Naive thymus-derived CD4-positive, alpha-beta T cell (primary cell): ENCODE results near the gene TAS2R40. TPM values are rescaled to one million over a fixed set of nuclear protein-coding genes. Genes with fewer than 3 reads are reported as not detected.

Experiments used
- ATAC-seq: fragments of 150-1000 bp; cut with Tn5 transposase; 2 replicates; pipeline ENCODE4 v1.10.0; 2021; ENCODE audit warnings: mild to moderate bottlenecking, moderate library complexity
- CTCF ChIA-PET: fragments of 350-600 bp; sonication (Branson Sonifier 250); formaldehyde crosslinking; loops from one replicate; lab custom pipeline; 2021; ENCODE audit warnings: antibody characterized with exemption; lab: Charles Lee
- POLR2A ChIA-PET: fragments of 350-600 bp; sonication (Branson Sonifier 250); formaldehyde crosslinking; loops from one replicate; lab custom pipeline; 2021; ENCODE audit warnings: antibody characterized with exemption, inconsistent platforms; lab: Charles Lee
- DNase-seq, 9 donors: peaks; one replicate each; pipeline versions ENCODE4 v3.0.0 to v3.0.0-alpha.2; 2020 to 2022; ENCODE audit warnings: mixed read lengths in 1 of 9
- H3K27ac ChIP-seq: one replicate; pipeline ENCODE4 v1.7.0; 2013; ENCODE audit warnings: mild to moderate bottlenecking, low read depth, low read length, moderate library complexity
- H3K27me3 ChIP-seq, 2 donors: one replicate each; pipeline ENCODE4 v1.7.0; 2013; ENCODE audit warnings: low read length in 2 of 2, mild to moderate bottlenecking in 2 of 2, moderate library complexity in 2 of 2; ENCODE audit not compliant: control insufficient read depth in 2 of 2, insufficient read depth in 2 of 2
- H3K36me3 ChIP-seq, 3 experiments: 1 replicate in 2 of 3; 2 replicates in 1 of 3; pipeline ENCODE4 v1.7.0; 2013; ENCODE audit warnings: low read length in 3 of 3, mild to moderate bottlenecking in 3 of 3, moderate library complexity in 1 of 3; ENCODE audit not compliant: insufficient read depth in 3 of 3, control insufficient read depth in 2 of 3
- H3K4me1 ChIP-seq, 2 donors: one replicate each; pipeline ENCODE4 v1.7.0; 2013; ENCODE audit warnings: low read length in 2 of 2, mild to moderate bottlenecking in 2 of 2, moderate library complexity in 1 of 2; ENCODE audit not compliant: control insufficient read depth in 2 of 2, insufficient read depth in 2 of 2
- H3K4me3 ChIP-seq: 2 replicates; pipeline ENCODE4 v1.7.0; 2013; ENCODE audit warnings: mild to moderate bottlenecking, low read length
- H3K9me3 ChIP-seq, 3 experiments: 1 replicate in 2 of 3; 2 replicates in 1 of 3; pipeline ENCODE4 v1.7.0; 2013; ENCODE audit warnings: low read length in 3 of 3; ENCODE audit not compliant: control insufficient read depth in 2 of 3
- H3K27ac Mint-ChIP-seq, 9 donors: one replicate each; pipeline ENCODE4 v1.8.0; 2020 to 2022; ENCODE audit warnings: mixed read lengths in 9 of 9, mild to moderate bottlenecking in 8 of 9, moderate library complexity in 5 of 9, inconsistent platforms in 2 of 9
- H3K27me3 Mint-ChIP-seq, 5 donors: one replicate each; pipeline ENCODE4 v1.8.0; 2021 to 2022; ENCODE audit warnings: mixed read lengths in 5 of 5, mild to moderate bottlenecking in 1 of 5
- H3K36me3 Mint-ChIP-seq, 5 donors: one replicate each; pipeline ENCODE4 v1.8.0; 2020 to 2022; ENCODE audit warnings: mixed read lengths in 5 of 5, mild to moderate bottlenecking in 3 of 5, inconsistent platforms in 1 of 5
- H3K4me1 Mint-ChIP-seq, 7 donors: one replicate each; pipeline ENCODE4 v1.8.0; 2020 to 2022; ENCODE audit warnings: mixed read lengths in 7 of 7, mild to moderate bottlenecking in 3 of 7, inconsistent platforms in 1 of 7
- H3K4me3 Mint-ChIP-seq, 10 donors: one replicate each; pipeline ENCODE4 v1.8.0; 2020 to 2022; ENCODE audit warnings: mild to moderate bottlenecking in 10 of 10, mixed read lengths in 10 of 10, moderate library complexity in 6 of 10, inconsistent platforms in 2 of 10
- H3K9me3 Mint-ChIP-seq, 11 donors: one replicate each; pipeline ENCODE4 v1.8.0; 2020 to 2022; ENCODE audit warnings: mixed read lengths in 11 of 11, mild to moderate bottlenecking in 4 of 11, inconsistent platforms in 1 of 11, moderate library complexity in 1 of 11
- intact Hi-C, 2 donors: fragments of 100-400 bp; cut with micrococcal nuclease; formaldehyde crosslinking; loops; one replicate each; pipeline ENCODE4 v1.15.1; 2023
- polyA plus RNA-seq, 2 donors: library from polyadenylated mRNA; unstranded; fragments of 300-500 nt; fragmentation: Illumina TruSeq; gene quantifications; one replicate each; pipeline ENCODE4 v1.2.3, GENCODE V29; 2021
- total RNA-seq, 6 experiments: library from RNA in 5 of 6; stranded (reverse) in 5 of 6; gene quantifications; 1 replicate in 5 of 6; 2 replicates in 1 of 6; pipeline ENCODE4 v1.2.3 and lab custom pipeline; 2021 to 2026

The TAS2R40 gene
- total and polyA plus RNA-seq, 7 experiments from 2014 or later: not detected

DNA sequence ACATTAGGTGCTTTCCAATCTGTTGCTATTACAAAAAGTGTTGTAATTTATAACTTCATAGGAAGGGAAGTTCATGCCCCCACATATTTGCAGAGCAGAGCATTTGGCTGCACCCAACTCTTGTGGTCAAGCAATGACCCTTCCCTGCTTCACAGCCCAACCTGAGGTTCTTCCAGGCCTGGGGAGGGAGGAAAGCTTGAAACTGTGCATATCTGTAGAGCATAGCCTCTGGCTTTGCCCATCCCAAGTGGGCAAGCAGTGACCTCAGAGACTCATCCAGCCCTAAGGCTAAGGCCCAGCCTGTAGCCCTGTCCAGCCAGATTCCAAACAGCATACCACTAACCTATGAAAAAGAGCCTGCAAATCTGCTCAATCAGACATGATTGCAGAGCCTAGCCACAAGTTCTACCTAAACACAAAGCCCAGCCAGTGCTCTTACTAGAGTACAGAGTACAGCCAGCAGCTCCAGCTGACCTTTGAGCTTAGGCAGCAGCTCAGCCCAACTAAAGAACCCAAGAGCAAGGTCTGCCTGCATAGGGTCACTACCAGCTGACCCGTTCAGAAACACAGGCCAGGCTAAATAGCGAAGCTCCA, 27.0 kb downstream of the TAS2R40 start:
- H3K9me3 ChIP-seq: peaks cover 0 to 14% (median 0%) of the 10 kb centered on the region in 3 experiments
- H3K9me3 Mint-ChIP-seq: peaks cover 6 to 56% (median 32%) of the 10 kb centered on the region in 11 donors
- H3K4me3 ChIP-seq: peak overlapping the region; percentile 13
- ChIA-PET CTCF (interaction anchor here (0.6 to 3.8 kb wide), 6 partner anchors 9 to 409 kb away, joined by 3 to 23 read pairs (median 6); no protein-coding TSS in a partner anchor), POLR2A (interaction anchor here (0.6 to 10.4 kb wide), 12 partner anchors 8 to 718 kb away, joined by 3 to 129 read pairs (median 6); partner anchors contain the start of genes CASP2, EPHA1 and GSTK1)
- H3K36me3 Mint-ChIP-seq: peaks cover 10 to 65% (median 19%) of the 10 kb centered on the region in 5 donors
- H3K36me3 ChIP-seq: no peaks in the 10 kb centered on the region
- intact Hi-C loops: no loop called here
- peaks cover 60 to 99% (median 97%) of the 10 kb centered on the region in 7 donors for H3K4me1 Mint-ChIP-seq
- no peaks in the 10 kb centered on the region for H3K27me3 Mint-ChIP-seq
- H3K27ac ChIP-seq: no peak overlapping the region
- peak overlapping the region; percentile 25 to 89 (median 80) for H3K27ac Mint-ChIP-seq
- DNase-seq: no peak
- peaks cover 56 to 60% of the 10 kb centered on the region in 2 donors for H3K4me1 ChIP-seq
- H3K27me3 ChIP-seq: no peaks in the 10 kb centered on the region
- H3K4me3 Mint-ChIP-seq: peak overlapping the region in 9 of 10 donors; percentile 12 to 68 (median 34)
- ATAC-seq: no peak

DNA sequence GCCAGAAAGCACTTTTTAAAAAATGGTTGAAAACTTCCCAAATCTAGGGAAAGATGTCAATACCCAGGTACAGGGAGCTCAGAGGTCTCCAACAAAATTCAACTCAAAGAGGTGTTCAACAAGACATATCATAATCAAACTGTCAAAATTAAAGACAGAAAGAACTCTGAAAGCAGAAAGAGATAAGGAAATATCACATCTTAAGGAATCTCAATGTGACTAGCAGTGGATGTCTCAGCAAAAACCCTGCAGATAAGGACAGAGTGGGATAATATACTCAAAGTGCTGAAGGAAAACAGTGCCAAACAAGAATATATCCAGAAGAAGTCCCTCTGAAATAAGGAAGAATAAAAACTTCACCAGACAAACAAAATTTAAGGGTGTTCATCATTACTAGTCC, 28.4 kb downstream of the TAS2R40 start:
- Mint-ChIP-seq H3K9me3 (peaks cover 9 to 62% (median 34%) of the 10 kb centered on the region in 11 donors), H3K4me3 (peak overlapping the region; percentile 17 to 77 (median 54)), H3K36me3 (peaks cover 10 to 67% (median 25%) of the 10 kb centered on the region in 5 donors), H3K27me3 (no peaks in the 10 kb centered on the region), H3K27ac (peak overlapping the region; percentile 71 to 93 (median 86)), H3K4me1 (peaks cover 53 to 99% (median 95%) of the 10 kb centered on the region in 7 donors)
- peaks cover 59 to 61% of the 10 kb centered on the region in 2 donors for H3K4me1 ChIP-seq
- ChIA-PET CTCF (interaction anchor here (0.8 to 3.8 kb wide), 7 partner anchors 10 to 155 kb away, joined by 3 to 23 read pairs (median 5); partner anchors contain the start of gene GSTK1), POLR2A (interaction anchor here (0.8 to 10.4 kb wide), 11 partner anchors 8 to 1512 kb away, joined by 3 to 129 read pairs (median 6); partner anchors contain the start of genes CASP2, EPHA1, GSTK1 and SSBP1)
- DNase-seq (no peak), ATAC-seq (no peak)
- intact Hi-C loops: loop anchor here (2.0 kb wide), 2 partner anchors 39 to 441 kb away; partner anchors contain the start of gene CASP2 (in 1 of the 2)
- H3K27me3 ChIP-seq: no peaks in the 10 kb centered on the region
- peaks cover 0 to 14% (median 0%) of the 10 kb centered on the region in 3 experiments for H3K9me3 ChIP-seq
- peak overlapping the region; percentile 15 for H3K4me3 ChIP-seq
- H3K27ac ChIP-seq: peak overlapping the region; percentile 34
- H3K36me3 ChIP-seq: no peaks in the 10 kb centered on the region

DNA sequence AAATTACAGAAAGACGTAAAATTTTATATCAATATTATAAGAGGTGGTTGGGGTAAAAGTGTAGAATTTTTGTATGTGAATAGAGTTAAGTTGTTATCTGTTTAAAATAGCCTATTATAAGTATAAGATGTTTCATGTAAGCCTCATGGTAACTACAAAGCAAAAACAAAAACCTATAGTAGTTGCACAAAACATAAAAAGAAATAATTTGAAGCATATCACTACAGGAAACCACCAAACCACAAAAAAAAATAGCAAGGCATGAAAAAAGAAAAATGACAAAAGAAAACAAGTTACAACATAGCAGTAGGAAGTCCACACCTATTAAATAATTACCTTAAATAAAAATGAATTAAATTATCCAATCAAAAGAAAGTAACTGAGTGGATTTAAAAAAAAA, 29.0 kb downstream of the TAS2R40 start:
- peaks cover 10 to 66% (median 28%) of the 10 kb centered on the region in 5 donors for H3K36me3 Mint-ChIP-seq
- CTCF ChIA-PET: interaction anchor here (0.6 to 3.8 kb wide), 9 partner anchors 10 to 154 kb away, joined by 3 to 23 read pairs (median 4); partner anchors contain the start of gene GSTK1
- H3K27ac Mint-ChIP-seq: peak overlapping the region; percentile 71 to 93 (median 86)
- peak overlapping the region; percentile 37 for H3K27ac ChIP-seq
- intact Hi-C loops: loop anchor here (1.0 to 2.0 kb wide), 5 partner anchors 11 to 442 kb away; partner anchors contain the start of genes CASP2 (in 2 of the 2) and GSTK1 (in 2 of the 2)
- H3K27me3 ChIP-seq: no peaks in the 10 kb centered on the region
- peaks cover 0 to 14% (median 0%) of the 10 kb centered on the region in 3 experiments for H3K9me3 ChIP-seq
- H3K4me1 ChIP-seq: peaks cover 54 to 61% of the 10 kb centered on the region in 2 donors
- peaks cover 53 to 99% (median 95%) of the 10 kb centered on the region in 7 donors for H3K4me1 Mint-ChIP-seq
- no peaks in the 10 kb centered on the region for H3K36me3 ChIP-seq
- DNase-seq: peak in 7 of 9 donors; percentile 35 to 89 (median 85)
- no peaks in the 10 kb centered on the region for H3K27me3 Mint-ChIP-seq
- peaks cover 8 to 62% (median 34%) of the 10 kb centered on the region in 11 donors for H3K9me3 Mint-ChIP-seq
- peak overlapping the region; percentile 5 to 77 (median 62) for H3K4me3 Mint-ChIP-seq
- no peak overlapping the region for H3K4me3 ChIP-seq
- POLR2A ChIA-PET: interaction anchor here (0.6 to 10.4 kb wide), 12 partner anchors 7 to 1513 kb away, joined by 3 to 129 read pairs (median 4); partner anchors contain the start of genes CASP2, EPHA1, GSTK1 and SSBP1
- ATAC-seq: peak; percentile 88

DNA sequence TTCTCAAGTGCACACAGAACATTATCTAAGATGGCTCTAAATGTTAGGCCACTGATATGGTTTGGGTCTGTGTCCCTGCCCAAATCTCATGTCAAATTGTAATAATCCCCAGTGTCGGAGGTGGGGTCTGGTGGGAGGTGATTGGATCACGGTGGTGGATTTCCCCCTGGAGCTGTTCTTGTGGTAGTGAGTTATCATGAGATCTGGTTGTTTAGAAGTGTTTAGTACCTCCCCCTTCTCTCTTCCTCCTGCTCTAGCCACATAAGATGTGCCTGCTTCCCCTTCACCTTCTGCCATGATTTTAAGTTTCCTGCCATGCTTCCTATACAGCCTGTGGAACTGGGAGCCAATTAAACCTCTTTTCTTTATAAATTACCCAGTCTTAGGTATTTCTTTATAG, 30.2 kb downstream of the TAS2R40 start:
- peak; percentile 60 for ATAC-seq
- peaks cover 0 to 14% (median 0%) of the 10 kb centered on the region in 3 experiments for H3K9me3 ChIP-seq
- no peaks in the 10 kb centered on the region for H3K36me3 ChIP-seq
- peaks cover 52 to 99% (median 95%) of the 10 kb centered on the region in 7 donors for H3K4me1 Mint-ChIP-seq
- H3K27ac Mint-ChIP-seq: peak overlapping the region; percentile 62 to 94 (median 81)
- peaks cover 48 to 61% of the 10 kb centered on the region in 2 donors for H3K4me1 ChIP-seq
- CTCF ChIA-PET: no interaction called here
- POLR2A ChIA-PET: interaction anchor here (0.7 to 10.4 kb wide), 5 partner anchors 12 to 140 kb away, joined by 3 to 129 read pairs (median 4); partner anchors contain the start of gene GSTK1
- H3K4me3 ChIP-seq: no peak overlapping the region
- peaks cover 3 to 58% (median 34%) of the 10 kb centered on the region in 11 donors for H3K9me3 Mint-ChIP-seq
- peaks cover 10 to 59% (median 24%) of the 10 kb centered on the region in 5 donors for H3K36me3 Mint-ChIP-seq
- H3K27me3 ChIP-seq: no peaks in the 10 kb centered on the region
- no peak overlapping the region for H3K27ac ChIP-seq
- peak in 3 of 9 donors; percentile 16 to 17 (median 17) for DNase-seq
- peak overlapping the region; percentile 22 to 77 (median 60) for H3K4me3 Mint-ChIP-seq
- H3K27me3 Mint-ChIP-seq: no peaks in the 10 kb centered on the region
- intact Hi-C loops: no loop called here

DNA sequence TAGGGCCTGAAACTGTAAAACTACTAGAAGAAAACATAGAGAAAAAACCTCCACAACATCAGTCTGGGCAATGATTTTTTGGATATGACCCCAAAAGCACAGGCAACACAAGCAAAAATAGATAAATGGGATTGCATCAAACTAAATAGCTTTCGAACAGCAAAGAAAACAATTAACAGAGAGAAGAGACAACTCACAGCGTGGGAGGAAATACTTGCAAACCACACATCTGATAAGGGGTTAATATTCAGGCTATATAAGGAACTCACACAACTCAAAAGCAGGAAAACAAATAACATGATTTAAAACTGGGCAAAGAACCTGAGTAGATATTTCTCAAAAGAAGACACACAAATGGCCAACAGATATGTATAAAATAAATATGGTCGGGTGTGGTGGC, 33.7 kb downstream of the TAS2R40 start:
- POLR2A ChIA-PET: interaction anchor here (0.7 to 10.4 kb wide), 11 partner anchors 8 to 457 kb away, joined by 3 to 129 read pairs (median 5); partner anchors contain the start of genes CASP2 and GSTK1
- Mint-ChIP-seq H3K4me3 (peak overlapping the region in 6 of 10 donors; percentile 6 to 75 (median 50)), H3K9me3 (peaks cover 3 to 37% (median 21%) of the 10 kb centered on the region in 11 donors), H3K27ac (peak overlapping the region in 8 of 9 donors; percentile 38 to 78 (median 59)), H3K4me1 (peaks cover 46 to 97% (median 90%) of the 10 kb centered on the region in 7 donors), H3K27me3 (no peaks in the 10 kb centered on the region), H3K36me3 (peaks cover 10 to 36% (median 17%) of the 10 kb centered on the region in 5 donors)
- Histone ChIP-seq H3K4me3 (no peak overlapping the region), H3K36me3 (no peaks in the 10 kb centered on the region), H3K27me3 (no peaks in the 10 kb centered on the region), H3K4me1 (peaks cover 50 to 66% of the 10 kb centered on the region in 2 donors), H3K27ac (no peak overlapping the region), H3K9me3 (peaks cover 0 to 10% (median 0%) of the 10 kb centered on the region in 3 experiments)
- intact Hi-C loops: no loop called here
- CTCF ChIA-PET: interaction anchor here (0.8 to 9.1 kb wide), 7 partner anchors 10 to 125 kb away, joined by 3 to 72 read pairs (median 4); no protein-coding TSS in a partner anchor
- no peak for ATAC-seq
- DNase-seq: no peak

DNA sequence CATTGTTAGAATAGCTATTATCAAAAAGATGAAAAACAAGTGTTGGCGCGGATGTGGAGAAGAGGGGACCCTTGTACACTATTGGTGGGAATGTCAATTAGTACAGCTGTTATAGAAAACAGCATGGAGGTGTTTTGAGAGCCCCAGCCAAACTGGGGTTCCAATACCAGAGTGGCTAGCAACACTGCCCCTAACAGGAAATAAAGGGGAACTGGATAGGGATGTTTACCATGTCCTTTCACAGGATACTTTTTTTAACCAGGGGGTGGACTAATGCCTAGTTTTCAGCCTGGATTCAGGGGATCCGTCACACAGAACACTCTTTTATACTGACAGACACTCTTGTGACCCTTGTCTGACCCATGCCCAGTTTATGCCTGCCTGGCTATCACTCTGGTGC, 34.5 kb downstream of the TAS2R40 start:
- Mint-ChIP-seq H3K27ac (peak overlapping the region; percentile 55 to 99 (median 86)), H3K9me3 (peaks cover 3 to 31% (median 17%) of the 10 kb centered on the region in 11 donors), H3K36me3 (peaks cover 10 to 32% (median 17%) of the 10 kb centered on the region in 5 donors), H3K4me1 (peaks cover 41 to 97% (median 88%) of the 10 kb centered on the region in 7 donors), H3K27me3 (no peaks in the 10 kb centered on the region), H3K4me3 (peak overlapping the region in 5 of 10 donors; percentile 2 to 51 (median 24))
- CTCF ChIA-PET: interaction anchor here (0.9 to 9.1 kb wide), 4 partner anchors 16 to 43 kb away, joined by 3 to 72 read pairs (median 4); no protein-coding TSS in a partner anchor
- H3K27me3 ChIP-seq: no peaks in the 10 kb centered on the region
- H3K9me3 ChIP-seq: peaks cover 0 to 10% (median 0%) of the 10 kb centered on the region in 3 experiments
- ATAC-seq (no peak), DNase-seq (no peak)
- peaks cover 44 to 62% of the 10 kb centered on the region in 2 donors for H3K4me1 ChIP-seq
- no peak overlapping the region for H3K4me3 ChIP-seq
- intact Hi-C loops: no loop called here
- H3K36me3 ChIP-seq: no peaks in the 10 kb centered on the region
- POLR2A ChIA-PET: interaction anchor here (1.5 to 10.4 kb wide), 6 partner anchors 7 to 447 kb away, joined by 4 to 129 read pairs (median 7); partner anchors contain the start of gene GSTK1
- H3K27ac ChIP-seq: peak overlapping the region; percentile 20
